Peyer's patch (tissue), 4 donors: ENCODE measurements around the gene CCDC154. TPM values are rescaled to one million over a fixed set of nuclear protein-coding genes. Genes with fewer than 3 reads are reported as not detected.

Source experiments
- DNase-seq, 3 donors: peaks; one replicate each; pipeline ENCODE4 v3.0.0-alpha.2; 2017 to 2019
- H3K27ac ChIP-seq, 4 donors: fragments of 200-600 bp; sonication (generic); one replicate each; pipeline ENCODE4 v1.5.1; 2016 to 2019
- H3K27me3 ChIP-seq, 2 donors: fragments of 200-600 bp; sonication (generic); one replicate each; pipeline ENCODE4 v1.5.1; 2019
- H3K36me3 ChIP-seq, 3 donors: fragments of 200-600 bp; sonication (generic); one replicate each; pipeline ENCODE4 v1.5.1; 2016 to 2019
- H3K4me1 ChIP-seq, 4 donors: fragments of 200-600 bp; sonication (generic); one replicate each; pipeline ENCODE4 v1.5.1; 2016 to 2019
- H3K4me3 ChIP-seq, 4 donors: fragments of 200-600 bp; sonication (generic); 1 replicate in 3 of 4; 2 replicates in 1 of 4; pipeline ENCODE4 v1.5.1; 2016 to 2019; ENCODE audit warnings: mild to moderate bottlenecking in 1 of 4
- H3K9me3 ChIP-seq, 4 donors: fragments of 200-600 bp; sonication (generic); one replicate each; pipeline ENCODE4 v1.5.1; 2016 to 2019; ENCODE audit warnings: mild to moderate bottlenecking in 1 of 4
- POLR2A ChIP-seq, 2 donors: fragments of 450-650 bp; IDR thresholded peaks; one replicate each; pipeline ENCODE4 v1.5.1; 2017; ENCODE audit warnings: antibody characterized with exemption in 2 of 2, mild to moderate bottlenecking in 2 of 2, moderate library complexity in 2 of 2
- total RNA-seq, 4 donors: library from RNA; depleted of rRNA; stranded (reverse); fragments of >200 nt; gene quantifications; one replicate each; pipeline ENCODE4 v1.1.0, GENCODE V29; 2016
- TF ChIP-seq, protein P1 (sequence below), 6 experiments: fragments of 450-650 bp in 4 of 6; fragments of 200-600 bp in 2 of 6; sonication (generic) in 1 of 6; IDR thresholded peaks; one replicate each; pipeline ENCODE4 v1.5.1; 2017 to 2019; ENCODE audit warnings: antibody characterized with exemption in 6 of 6, mild to moderate bottlenecking in 3 of 6, moderate library complexity in 1 of 6

The CCDC154 gene
- total RNA-seq, 4 donors from 2014 or later, result 0.47 to 23.1 (median 0.73) TPM

DNA sequence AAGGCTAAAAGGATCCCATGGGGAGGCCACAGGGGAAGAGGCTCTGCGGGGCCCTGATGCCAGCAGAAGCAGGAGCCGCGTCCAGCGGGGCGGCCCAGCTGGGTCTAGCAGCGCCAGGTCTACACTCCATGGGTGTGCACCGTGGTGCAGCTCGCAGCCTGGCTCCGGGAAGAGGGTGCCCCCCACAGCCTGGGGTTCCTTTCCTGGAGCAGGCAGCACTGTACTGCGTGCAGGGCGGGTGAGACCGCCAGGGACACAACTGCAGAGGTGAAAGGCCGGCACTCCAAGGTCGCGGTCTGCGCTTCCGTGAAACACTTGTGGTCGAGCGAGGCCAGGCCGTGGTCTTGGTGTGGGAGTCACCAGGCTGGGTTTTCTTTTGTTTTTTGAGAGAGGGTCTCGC lies 6.5 kb upstream of the CCDC154 start:
- TF ChIP-seq, protein P1, sequence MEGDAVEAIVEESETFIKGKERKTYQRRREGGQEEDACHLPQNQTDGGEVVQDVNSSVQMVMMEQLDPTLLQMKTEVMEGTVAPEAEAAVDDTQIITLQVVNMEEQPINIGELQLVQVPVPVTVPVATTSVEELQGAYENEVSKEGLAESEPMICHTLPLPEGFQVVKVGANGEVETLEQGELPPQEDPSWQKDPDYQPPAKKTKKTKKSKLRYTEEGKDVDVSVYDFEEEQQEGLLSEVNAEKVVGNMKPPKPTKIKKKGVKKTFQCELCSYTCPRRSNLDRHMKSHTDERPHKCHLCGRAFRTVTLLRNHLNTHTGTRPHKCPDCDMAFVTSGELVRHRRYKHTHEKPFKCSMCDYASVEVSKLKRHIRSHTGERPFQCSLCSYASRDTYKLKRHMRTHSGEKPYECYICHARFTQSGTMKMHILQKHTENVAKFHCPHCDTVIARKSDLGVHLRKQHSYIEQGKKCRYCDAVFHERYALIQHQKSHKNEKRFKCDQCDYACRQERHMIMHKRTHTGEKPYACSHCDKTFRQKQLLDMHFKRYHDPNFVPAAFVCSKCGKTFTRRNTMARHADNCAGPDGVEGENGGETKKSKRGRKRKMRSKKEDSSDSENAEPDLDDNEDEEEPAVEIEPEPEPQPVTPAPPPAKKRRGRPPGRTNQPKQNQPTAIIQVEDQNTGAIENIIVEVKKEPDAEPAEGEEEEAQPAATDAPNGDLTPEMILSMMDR (IDR thresholded peaks at IDR 0.05), result no peak
- TF ChIP-seq POLR2A (IDR thresholded peaks at IDR 0.05), result no peak
- peaks cover 0 to 93% (median 0%) of the 10 kb centered on the region in 3 donors for H3K36me3 ChIP-seq

DNA sequence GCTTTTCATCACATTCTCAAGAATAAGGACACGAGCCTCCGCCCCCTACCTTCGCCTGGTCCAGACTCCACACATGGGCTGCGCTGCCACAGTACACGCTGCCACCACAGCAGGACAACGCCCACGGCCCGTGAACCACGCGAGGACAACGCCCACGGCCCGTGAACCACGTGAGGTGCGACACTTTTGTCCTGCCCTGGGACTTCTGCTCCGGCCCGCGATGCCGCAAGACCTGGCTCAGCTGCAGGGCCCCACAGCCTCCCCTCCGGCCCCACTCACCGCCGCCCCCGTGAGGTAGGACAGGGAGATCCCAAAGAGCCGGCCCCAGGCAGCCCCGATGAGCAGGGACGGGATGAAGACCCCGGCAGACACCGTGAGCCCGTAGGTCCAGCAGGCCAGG lies 5.9 kb upstream of the CCDC154 start:
- peaks cover 0 to 93% (median 0%) of the 10 kb centered on the region in 3 donors for H3K36me3 ChIP-seq
- DNase-seq, result no peak

More for the DNA sequence above, 6.5 kb upstream of the CCDC154 start:
- Histone ChIP-seq H3K4me1 (peaks cover 0 to 2% (median under 1%) of the 10 kb centered on the region in 4 donors), H3K4me3 (no peak overlapping the region), H3K9me3 (no peaks in the 10 kb centered on the region), H3K27ac (no peak overlapping the region), H3K27me3 (no peaks in the 10 kb centered on the region)
- DNase-seq, result no peak

DNA sequence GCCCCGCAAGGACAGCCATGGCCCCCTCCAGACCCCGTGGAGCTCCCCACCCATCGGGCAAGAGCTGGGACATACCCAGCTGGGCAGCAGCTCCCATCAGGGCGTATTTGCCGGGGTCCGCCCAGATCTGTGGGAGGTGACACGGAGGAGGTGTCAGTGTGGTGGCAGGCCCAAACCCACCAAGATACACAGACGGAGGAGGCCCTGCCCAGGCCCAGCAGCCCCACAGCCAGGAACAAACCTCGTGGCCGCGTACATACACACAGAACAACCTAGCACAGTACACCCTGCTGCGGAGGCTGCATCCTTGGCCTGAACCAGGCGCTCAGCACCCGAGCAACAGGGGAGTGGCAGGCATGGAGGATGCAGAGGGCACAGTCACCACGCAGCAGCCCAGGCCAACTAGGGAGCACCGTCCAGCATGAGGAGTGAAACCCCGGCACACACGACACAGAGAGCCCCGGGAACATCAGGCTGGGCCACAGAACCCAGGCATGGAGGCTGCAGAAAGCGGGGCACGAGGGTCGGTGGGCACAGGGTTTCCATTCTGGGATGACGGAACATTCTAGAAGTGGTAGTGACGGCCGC lies 4.9 kb upstream of the CCDC154 start:
- TF ChIP-seq, protein P1 (IDR thresholded peaks at IDR 0.05), result no peak
- no peak for TF ChIP-seq POLR2A (IDR thresholded peaks at IDR 0.05)
- H3K9me3 ChIP-seq, result no peaks in the 10 kb centered on the region
- no peak overlapping the region for H3K4me3 ChIP-seq
- no peak for DNase-seq
- H3K27ac ChIP-seq, result no peak overlapping the region
- peaks cover 0 to 13% (median 3%) of the 10 kb centered on the region in 4 donors for H3K4me1 ChIP-seq
- peaks cover 0 to 84% (median 0%) of the 10 kb centered on the region in 3 donors for H3K36me3 ChIP-seq
- H3K27me3 ChIP-seq, result no peaks in the 10 kb centered on the region

More for the DNA sequence above, 5.9 kb upstream of the CCDC154 start:
- H3K4me1 ChIP-seq, result peaks cover 0 to 7% (median 3%) of the 10 kb centered on the region in 4 donors
- TF ChIP-seq, protein P1 (IDR thresholded peaks at IDR 0.05), result no peak
- TF ChIP-seq POLR2A (IDR thresholded peaks at IDR 0.05), result no peak
- H3K9me3 ChIP-seq, result no peaks in the 10 kb centered on the region
- H3K27me3 ChIP-seq, result no peaks in the 10 kb centered on the region
- no peak overlapping the region for H3K4me3 ChIP-seq
- H3K27ac ChIP-seq, result no peak overlapping the region

DNA sequence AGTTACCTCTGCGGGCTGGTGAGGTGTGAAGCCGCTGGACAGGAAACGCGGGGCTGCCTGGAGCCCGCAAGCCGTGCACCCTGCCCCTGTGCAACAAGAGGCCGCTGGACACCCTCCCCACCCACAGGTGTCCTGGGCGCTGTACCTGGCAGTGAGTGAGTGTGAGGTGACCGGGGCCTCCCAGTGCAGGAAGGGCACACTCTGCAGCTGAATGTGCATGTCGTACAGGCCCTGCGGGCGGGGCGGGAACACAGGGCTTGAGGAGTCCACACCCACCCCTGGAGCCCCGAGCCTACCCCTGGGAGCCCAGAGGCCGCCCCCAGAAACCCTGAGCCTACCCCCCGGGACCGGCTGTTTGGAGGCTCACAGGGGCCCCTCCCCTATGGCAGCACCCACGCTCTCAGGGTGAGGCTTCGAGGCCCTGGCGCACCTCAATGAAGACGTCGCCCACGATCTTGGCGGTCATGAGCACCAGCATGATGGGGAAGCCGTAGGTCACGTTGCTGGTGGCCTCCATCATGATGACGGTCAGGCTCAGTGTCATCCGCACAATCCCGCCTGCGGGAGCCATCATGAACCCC lies 4.3 kb upstream of the CCDC154 start:
- Histone ChIP-seq H3K27me3 (no peaks in the 10 kb centered on the region), H3K4me1 (peaks cover 0 to 13% (median 3%) of the 10 kb centered on the region in 4 donors), H3K9me3 (no peaks in the 10 kb centered on the region), H3K27ac (no peak overlapping the region), H3K4me3 (no peak overlapping the region), H3K36me3 (peaks cover 0 to 78% (median 0%) of the 10 kb centered on the region in 3 donors)
- TF ChIP-seq POLR2A (IDR thresholded peaks at IDR 0.05), result no peak
- TF ChIP-seq, protein P1 (IDR thresholded peaks at IDR 0.05), result no peak
- no peak for DNase-seq

DNA sequence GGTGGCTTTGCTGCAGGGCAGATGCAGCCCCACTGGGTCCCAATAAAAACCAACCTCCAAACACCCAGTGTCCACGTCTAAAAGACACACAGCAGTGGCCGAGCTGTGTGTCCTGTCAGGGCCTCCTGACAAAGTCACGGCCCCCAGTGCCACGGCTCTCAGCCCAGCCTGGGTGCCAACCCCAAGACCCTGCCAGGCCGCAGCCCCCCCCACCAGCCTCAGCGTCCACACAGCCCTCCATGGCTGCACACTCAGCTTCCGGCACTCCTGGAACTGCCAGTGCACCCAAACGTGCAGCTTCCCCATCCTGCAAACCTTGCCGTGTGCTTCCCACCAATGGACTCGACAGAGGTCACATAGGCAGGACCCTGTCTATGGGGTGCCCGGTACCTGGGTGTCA lies 3.6 kb upstream of the CCDC154 start:
- Histone ChIP-seq H3K27me3 (no peaks in the 10 kb centered on the region), H3K36me3 (peaks cover 0 to 72% (median 0%) of the 10 kb centered on the region in 3 donors), H3K4me1 (peaks cover 0 to 13% (median 3%) of the 10 kb centered on the region in 4 donors), H3K9me3 (no peaks in the 10 kb centered on the region), H3K27ac (no peak overlapping the region), H3K4me3 (no peak overlapping the region)
- TF ChIP-seq, protein P1 (IDR thresholded peaks at IDR 0.05), result no peak
- no peak for TF ChIP-seq POLR2A (IDR thresholded peaks at IDR 0.05)
- DNase-seq, result no peak
